HG03575 (cell line): ENCODE measurements around the gene SFXN5.

Experiments
- ATAC-seq: cut with Tn5 transposase; IDR thresholded peaks from one replicate; pipeline ENCODE4 v1.9.1; 2021; ENCODE audit not compliant: unreplicated experiment, insufficient number of reproducible peaks, low FRiP score; ENCODE audit errors: extremely low read depth

Gene SFXN5

GRCh38 chr2:72968286-72968685 is 103.2 kb downstream of the SFXN5 start:
- no peak for ATAC-seq

DNA sequence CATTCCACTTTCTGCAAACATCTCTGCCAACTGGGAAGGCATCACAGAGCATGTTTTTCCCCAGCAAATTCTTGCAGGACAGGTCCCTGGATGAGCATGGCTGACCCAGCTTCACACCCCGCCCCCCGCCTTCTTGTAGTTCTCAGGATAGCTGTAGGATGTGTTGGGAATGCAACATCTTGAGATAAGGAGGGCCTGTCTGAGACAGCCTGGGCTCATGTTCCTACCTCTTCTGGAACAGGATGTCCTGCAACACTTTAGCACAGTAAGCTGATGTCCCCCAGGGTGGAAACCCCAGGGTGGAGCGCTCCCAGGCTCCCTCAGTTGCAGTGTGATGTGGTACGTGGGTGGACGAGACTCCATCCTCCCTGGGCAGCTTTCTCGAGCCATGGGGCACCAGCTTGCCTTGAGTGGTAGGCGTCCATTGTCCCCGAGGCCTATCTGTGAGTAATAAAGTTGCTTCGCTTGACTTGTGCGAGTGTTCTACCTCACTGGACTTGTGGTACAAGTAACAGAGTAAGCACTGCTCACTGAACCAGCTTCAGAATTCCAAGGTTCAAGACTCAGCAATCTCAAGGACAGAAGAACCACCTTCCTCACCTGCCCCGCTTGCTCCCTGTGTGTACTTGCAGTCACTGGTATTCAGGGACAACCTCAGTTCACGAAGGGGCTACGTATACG is 105.6 kb downstream of the SFXN5 start:
- no peak for ATAC-seq

DNA sequence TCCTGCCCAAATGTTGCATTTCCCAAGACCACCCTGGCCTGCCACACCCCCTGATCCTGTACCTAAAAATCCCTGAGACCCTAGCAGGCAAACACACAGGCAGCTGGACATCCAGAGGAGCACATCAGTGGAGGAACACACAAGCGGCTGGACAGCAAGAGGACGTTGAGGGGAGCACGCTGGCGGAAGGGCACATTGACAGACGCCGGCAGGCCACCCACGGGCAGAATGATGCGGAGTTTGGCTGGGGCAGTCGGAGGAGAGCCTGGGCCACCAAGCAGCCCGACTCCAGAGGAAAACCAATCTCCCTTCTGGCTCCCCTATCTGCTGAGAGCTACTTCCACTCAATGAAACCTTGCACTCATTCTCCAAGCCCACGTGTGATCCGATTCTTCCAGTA is 106.5 kb downstream of the SFXN5 start:
- no peak for ATAC-seq

DNA sequence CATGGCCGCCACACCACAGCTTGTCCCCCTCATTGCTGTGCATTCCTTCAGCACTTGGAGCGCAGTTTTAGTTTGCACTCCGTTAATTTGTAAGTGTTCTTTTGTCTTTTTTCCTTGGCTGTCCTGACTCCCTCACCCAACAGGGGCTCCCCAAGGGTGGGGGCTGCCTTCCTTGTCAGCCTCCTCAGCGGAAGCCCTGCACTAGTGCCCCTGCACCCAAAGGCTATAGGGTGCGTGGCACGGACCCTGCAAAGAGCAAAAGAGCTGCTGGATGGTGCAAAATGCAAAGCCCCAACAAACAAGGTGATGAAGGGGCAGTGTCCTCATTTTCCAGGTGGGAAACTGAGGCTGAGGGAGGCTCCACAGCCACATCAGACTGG is 107.4 kb downstream of the SFXN5 start:
- no peak for ATAC-seq

- ATAC-seq: no peak
Observed at GRCh38 chr2:72963423-72964145, 107.9 kb downstream of the SFXN5 start.

DNA sequence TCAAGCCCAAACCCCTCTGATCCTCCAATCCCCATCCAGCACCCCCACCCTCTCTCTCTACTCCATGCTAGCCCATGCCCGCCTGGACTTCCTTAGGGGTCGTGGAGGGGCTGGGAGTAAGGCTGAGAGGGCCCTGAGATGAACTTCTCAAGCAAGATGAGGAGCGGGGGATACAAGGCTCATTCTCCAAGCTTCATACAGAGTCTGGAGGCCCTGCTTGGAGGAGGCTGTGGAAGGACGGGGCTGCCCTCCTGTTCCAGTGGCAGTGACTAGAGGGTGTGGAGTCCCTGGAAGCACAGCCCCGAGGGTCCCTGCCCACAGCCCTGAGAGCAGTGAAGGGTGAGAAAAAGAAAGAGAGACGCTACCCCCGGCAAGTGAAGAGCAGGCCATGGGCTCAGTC is 108.6 kb downstream of the SFXN5 start:
- ATAC-seq: no peak

- ATAC-seq: no peak
Observed at GRCh38 chr2:72961853-72962468, 109.6 kb downstream of the SFXN5 start.

- no peak for ATAC-seq
Observed at GRCh38 chr2:72961036-72961720, 110.3 kb downstream of the SFXN5 start.

DNA sequence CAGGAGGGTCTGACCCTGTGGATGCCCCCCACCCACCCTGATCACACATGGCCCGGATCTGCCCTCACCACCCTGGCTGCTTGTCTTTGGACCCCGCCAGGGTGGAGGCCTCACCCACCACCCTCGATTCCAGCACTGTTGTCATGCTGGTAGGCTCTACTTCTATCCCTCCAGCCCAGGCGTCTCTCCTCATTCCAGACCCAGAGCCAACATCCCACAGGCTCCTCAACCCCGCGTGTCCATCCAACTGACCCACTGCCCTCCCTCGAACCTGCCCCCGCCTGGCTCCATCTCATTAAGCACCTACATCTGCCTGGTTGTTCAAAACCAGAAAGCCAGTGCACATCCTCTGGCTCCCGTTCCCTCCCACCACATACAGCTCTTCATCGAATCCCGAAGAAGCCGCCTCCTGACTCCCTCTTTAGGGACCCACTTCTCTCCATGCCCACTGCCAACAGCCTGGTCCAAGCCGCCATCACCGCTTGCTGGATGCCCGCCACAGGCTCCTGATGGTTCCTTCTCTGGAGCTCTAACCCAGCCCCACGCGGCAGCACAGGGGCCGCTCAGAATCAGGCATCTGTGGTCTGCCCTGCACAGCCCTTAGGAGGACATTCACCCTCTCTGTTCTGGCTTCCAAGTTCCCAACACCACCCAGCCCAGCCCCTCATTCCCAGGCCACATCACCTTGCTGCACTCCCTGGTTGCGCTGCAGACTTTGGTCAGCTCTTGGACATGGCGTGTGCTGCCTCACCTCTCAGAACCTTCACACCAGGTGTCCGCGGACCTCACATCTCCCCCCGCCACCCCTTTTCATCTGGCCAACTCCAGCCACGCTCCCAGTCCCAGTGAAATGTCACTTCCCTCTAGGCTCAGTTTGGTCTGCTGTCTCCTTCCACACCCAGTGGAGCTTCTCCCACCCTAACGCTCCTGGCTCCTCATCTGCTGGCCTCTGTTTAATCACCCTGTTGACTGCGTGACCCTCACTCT is 111.2 kb downstream of the SFXN5 start:
- ATAC-seq: no peak

GRCh38 chr2:72959554-72959953 is 112.0 kb downstream of the SFXN5 start:
- ATAC-seq: no peak

- ATAC-seq: no peak
Observed at GRCh38 chr2:72958542-72959385, 112.7 kb downstream of the SFXN5 start.

GRCh38 chr2:72956936-72957335 is 114.6 kb downstream of the SFXN5 start:
- no peak for ATAC-seq

GRCh38 chr2:72956050-72956395 is 115.5 kb downstream of the SFXN5 start:
- no peak for ATAC-seq

- ATAC-seq: no peak
Observed at GRCh38 chr2:72955228-72956049, 116.1 kb downstream of the SFXN5 start.

DNA sequence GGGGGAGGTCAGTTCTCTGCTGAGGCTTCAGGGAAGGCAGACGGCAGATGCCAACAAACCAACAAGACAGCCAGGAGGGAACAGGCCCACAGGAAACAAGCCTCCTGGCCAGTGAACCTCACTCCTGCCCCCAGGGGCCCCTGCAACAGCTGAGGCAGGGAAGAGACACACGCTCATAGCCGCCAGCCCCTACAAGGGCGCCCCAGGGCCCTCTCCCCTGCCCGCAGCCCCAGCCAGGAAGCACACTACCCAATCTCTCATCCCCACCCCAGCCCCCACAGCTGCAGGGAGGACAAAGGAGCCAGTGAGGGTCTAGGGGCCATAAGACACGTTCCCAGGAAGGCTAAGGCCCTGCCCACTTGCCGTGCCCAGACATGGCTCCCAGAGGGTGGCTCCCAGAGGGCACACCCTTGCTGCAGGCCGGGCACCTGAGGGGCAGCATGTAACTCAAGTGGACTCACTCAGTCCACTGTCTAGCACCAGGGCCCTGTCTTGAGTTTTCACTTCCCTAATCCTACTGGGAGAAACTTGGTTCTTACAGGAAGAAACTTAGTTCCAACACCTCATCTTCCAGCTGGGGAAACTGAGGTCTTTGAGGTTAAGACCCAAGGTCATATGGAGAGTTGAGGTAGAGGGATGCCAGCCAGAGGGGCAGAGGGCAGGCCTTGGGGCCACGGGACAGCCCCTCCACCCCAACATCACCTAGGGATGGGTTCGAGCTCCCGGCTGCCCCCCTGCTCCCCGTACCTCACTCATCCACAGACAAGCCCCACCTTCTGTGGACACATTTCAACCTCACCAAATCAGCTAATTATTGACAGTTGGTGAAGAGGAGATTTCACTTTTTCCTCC is 116.9 kb downstream of the SFXN5 start:
- ATAC-seq: no peak

DNA sequence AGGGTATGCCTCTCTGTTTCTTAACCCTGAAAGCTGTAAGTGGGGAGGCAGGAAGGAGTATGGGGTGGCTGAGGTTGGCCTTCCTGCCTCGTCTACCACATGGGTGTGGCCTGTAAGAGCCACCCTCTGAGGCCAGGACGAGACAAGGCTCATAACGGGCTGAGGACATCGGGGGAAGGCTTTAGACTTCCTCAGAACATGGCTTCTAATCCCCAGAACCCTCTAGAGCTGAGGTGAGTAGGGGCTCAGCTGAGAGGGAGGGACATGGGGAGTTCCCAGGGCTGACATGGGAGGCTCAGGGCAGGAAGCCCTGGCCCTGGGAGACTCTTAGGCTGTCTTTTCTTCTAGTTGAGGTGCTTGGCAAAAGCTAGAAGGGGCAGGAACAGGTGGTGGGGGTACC is 117.5 kb downstream of the SFXN5 start:
- ATAC-seq: no peak
